ENCODE results near the gene PSEN1. TPM values are rescaled to one million over a fixed set of nuclear protein-coding genes. Genes with fewer than 3 reads are reported as not detected.

PSEN1 gene
- total and polyA plus RNA-seq, 2 experiments from 2014 or later: 46.3 to 49.5 TPM

- in situ Hi-C loops (cut with MboI): no loop called here
- no peaks in the 10 kb centered on the region for H3K9me3 ChIP-seq (ENCODE audit: low read depth)
- no peak overlapping the region for H3K27ac ChIP-seq
- no peak overlapping the region for H3K4me3 ChIP-seq
- peaks cover 13% of the 10 kb centered on the region; the same call in 1 of the 2 replicates for H3F3A ChIP-seq (ENCODE audit: insufficient read depth)
- H4K20me1 ChIP-seq (ENCODE audit: insufficient read depth): no peaks in the 10 kb centered on the region
- no peak for DNase-seq
- no peak overlapping the region for H3K4me2 ChIP-seq (ENCODE audit: unreplicated experiment)
- peaks cover 32% of the 10 kb centered on the region for H3K27me3 ChIP-seq (replicated peaks; ENCODE audit: insufficient read depth)
- H3K4me1 ChIP-seq (ENCODE audit: insufficient read depth): peaks cover 11% of the 10 kb centered on the region
- H3K9ac ChIP-seq: no peak overlapping the region
- H3K36me3 ChIP-seq (ENCODE audit: low read depth): no peaks in the 10 kb centered on the region
- H2AFZ ChIP-seq: no peak overlapping the region
- no peak for TF ChIP-seq EZH2phosphoT487 (IDR thresholded peaks at IDR 0.05; ENCODE audit: insufficient read depth, low read depth)
- TF ChIP-seq EZH2 (IDR thresholded peaks at IDR 0.05; ENCODE audit: insufficient read depth, poor library complexity, severe bottlenecking): no peak
- H3K79me2 ChIP-seq (ENCODE audit: insufficient read depth): no peaks in the 10 kb centered on the region
- 79 to 85% methylated on average over 8 of the region's 8 CpGs for WGBS, 2 experiments (ENCODE audit: low coverage in 1 of 2, low lambda C conversion rate in 2 of 2, missing lambda C conversion rate in 2 of 2)
- no peaks in the 10 kb centered on the region for H3K9me2 ChIP-seq (ENCODE audit: insufficient read depth)
Measured at GRCh38 chr14:73232984-73233383, 96.7 kb downstream of the PSEN1 start.

DNA sequence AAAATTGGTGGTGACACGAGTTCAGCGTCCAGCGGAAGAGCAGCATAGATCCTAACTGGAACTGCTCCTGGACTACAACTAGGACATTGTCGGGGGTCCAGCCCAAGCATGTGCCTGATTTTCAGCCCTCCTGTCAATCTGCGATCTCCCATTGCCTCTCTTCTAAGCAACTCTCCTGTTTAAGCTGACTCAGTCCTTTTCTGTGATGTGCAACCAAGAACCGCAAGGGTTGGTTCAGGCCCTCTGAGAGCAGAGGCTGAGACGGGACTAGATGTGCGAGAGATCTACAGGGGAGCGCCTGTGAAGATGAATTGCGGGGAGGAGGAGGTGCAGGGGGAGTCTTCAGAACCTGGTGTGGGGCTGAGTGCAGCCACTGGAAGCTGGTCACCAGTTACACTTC lies 97.3 kb downstream of the PSEN1 start:
- Histone ChIP-seq H3F3A (ENCODE audit: insufficient read depth) (peaks cover 13% of the 10 kb centered on the region; the same call in 1 of the 2 replicates), H3K27ac (no peak overlapping the region), H4K20me1 (ENCODE audit: insufficient read depth) (no peaks in the 10 kb centered on the region), H3K79me2 (ENCODE audit: insufficient read depth) (no peaks in the 10 kb centered on the region), H3K4me3 (no peak overlapping the region), H2AFZ (no peak overlapping the region), H3K4me1 (ENCODE audit: insufficient read depth) (peaks cover 10% of the 10 kb centered on the region), H3K36me3 (ENCODE audit: low read depth) (no peaks in the 10 kb centered on the region), H3K9me2 (ENCODE audit: insufficient read depth) (no peaks in the 10 kb centered on the region), H3K9ac (no peak overlapping the region), H3K27me3 (replicated peaks; ENCODE audit: insufficient read depth) (peaks cover 32% of the 10 kb centered on the region), H3K4me2 (ENCODE audit: unreplicated experiment) (no peak overlapping the region), H3K9me3 (ENCODE audit: low read depth) (no peaks in the 10 kb centered on the region)
- in situ Hi-C loops (cut with MboI): no loop called here
- WGBS, 2 experiments (ENCODE audit: low coverage in 1 of 2, low lambda C conversion rate in 2 of 2, missing lambda C conversion rate in 2 of 2): 91 to 92% methylated on average over 10 of the region's 10 CpGs
- no peak for DNase-seq
- no peak for TF ChIP-seq EZH2 (IDR thresholded peaks at IDR 0.05; ENCODE audit: insufficient read depth, poor library complexity, severe bottlenecking)
- TF ChIP-seq EZH2phosphoT487 (IDR thresholded peaks at IDR 0.05; ENCODE audit: insufficient read depth, low read depth): no peak

DNA sequence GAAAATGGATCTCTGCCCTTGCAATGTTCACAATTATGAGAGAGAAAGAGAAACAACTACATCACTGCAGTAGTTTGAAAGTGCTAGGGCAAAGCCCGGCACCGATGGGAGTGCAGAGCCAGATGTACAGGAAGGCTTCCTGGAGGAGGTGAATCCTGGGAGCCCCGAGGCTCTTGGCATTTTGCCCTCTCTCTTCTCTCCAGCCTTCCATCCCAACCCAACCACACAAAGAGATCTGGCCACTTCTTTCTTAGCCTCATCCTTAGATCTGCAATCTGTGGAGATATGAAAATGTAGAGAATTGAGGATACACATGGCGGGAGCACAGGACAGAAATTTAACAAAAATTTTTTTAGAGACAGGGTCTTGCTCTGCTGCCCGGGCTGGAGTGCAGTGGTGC lies 97.7 kb downstream of the PSEN1 start:
- Histone ChIP-seq H3F3A (ENCODE audit: insufficient read depth) (peaks cover 14% of the 10 kb centered on the region), H3K9ac (no peak overlapping the region), H3K36me3 (ENCODE audit: low read depth) (no peaks in the 10 kb centered on the region), H3K27ac (no peak overlapping the region), H3K4me1 (ENCODE audit: insufficient read depth) (peaks cover 10% of the 10 kb centered on the region), H3K79me2 (ENCODE audit: insufficient read depth) (no peaks in the 10 kb centered on the region), H3K4me3 (no peak overlapping the region), H4K20me1 (ENCODE audit: insufficient read depth) (no peaks in the 10 kb centered on the region), H3K9me2 (ENCODE audit: insufficient read depth) (no peaks in the 10 kb centered on the region), H3K4me2 (ENCODE audit: unreplicated experiment) (no peak overlapping the region), H3K27me3 (replicated peaks; ENCODE audit: insufficient read depth) (peaks cover 32% of the 10 kb centered on the region), H2AFZ (no peak overlapping the region), H3K9me3 (ENCODE audit: low read depth) (no peaks in the 10 kb centered on the region)
- in situ Hi-C loops (cut with MboI): no loop called here
- WGBS, 2 experiments (ENCODE audit: low coverage in 1 of 2, low lambda C conversion rate in 2 of 2, missing lambda C conversion rate in 2 of 2): 75 to 85% methylated on average over 5 of the region's 5 CpGs
- no peak for DNase-seq
- no peak for TF ChIP-seq EZH2 (IDR thresholded peaks at IDR 0.05; ENCODE audit: insufficient read depth, poor library complexity, severe bottlenecking)
- no peak for TF ChIP-seq EZH2phosphoT487 (IDR thresholded peaks at IDR 0.05; ENCODE audit: insufficient read depth, low read depth)

GRCh38 chr14:73234586-73235394 lies 98.5 kb downstream of the PSEN1 start:
- Histone ChIP-seq H3K27me3 (replicated peaks; ENCODE audit: insufficient read depth) (peaks cover 35% of the 10 kb centered on the region), H3K9me2 (ENCODE audit: insufficient read depth) (no peaks in the 10 kb centered on the region), H2AFZ (no peak overlapping the region), H3K9me3 (ENCODE audit: low read depth) (no peaks in the 10 kb centered on the region), H3K9ac (no peak overlapping the region), H3K4me2 (ENCODE audit: unreplicated experiment) (no peak overlapping the region), H3K27ac (no peak overlapping the region), H3K4me1 (ENCODE audit: insufficient read depth) (peaks cover 17% of the 10 kb centered on the region), H3K36me3 (ENCODE audit: low read depth) (no peaks in the 10 kb centered on the region), H3F3A (ENCODE audit: insufficient read depth) (peaks cover 12% of the 10 kb centered on the region), H3K4me3 (no peak overlapping the region), H3K79me2 (ENCODE audit: insufficient read depth) (no peaks in the 10 kb centered on the region), H4K20me1 (ENCODE audit: insufficient read depth) (no peaks in the 10 kb centered on the region)
- 82 to 85% methylated on average over 11 of the region's 11 CpGs for WGBS, 2 experiments (ENCODE audit: low coverage in 1 of 2, low lambda C conversion rate in 2 of 2, missing lambda C conversion rate in 2 of 2)
- in situ Hi-C loops (cut with MboI): no loop called here
- DNase-seq: no peak
- TF ChIP-seq EZH2phosphoT487 (IDR thresholded peaks at IDR 0.05; ENCODE audit: insufficient read depth, low read depth): no peak
- no peak for TF ChIP-seq EZH2 (IDR thresholded peaks at IDR 0.05; ENCODE audit: insufficient read depth, poor library complexity, severe bottlenecking)

Measured in GM23248 (cell line).